ENCODE data around the gene TENT5C.

DNA sequence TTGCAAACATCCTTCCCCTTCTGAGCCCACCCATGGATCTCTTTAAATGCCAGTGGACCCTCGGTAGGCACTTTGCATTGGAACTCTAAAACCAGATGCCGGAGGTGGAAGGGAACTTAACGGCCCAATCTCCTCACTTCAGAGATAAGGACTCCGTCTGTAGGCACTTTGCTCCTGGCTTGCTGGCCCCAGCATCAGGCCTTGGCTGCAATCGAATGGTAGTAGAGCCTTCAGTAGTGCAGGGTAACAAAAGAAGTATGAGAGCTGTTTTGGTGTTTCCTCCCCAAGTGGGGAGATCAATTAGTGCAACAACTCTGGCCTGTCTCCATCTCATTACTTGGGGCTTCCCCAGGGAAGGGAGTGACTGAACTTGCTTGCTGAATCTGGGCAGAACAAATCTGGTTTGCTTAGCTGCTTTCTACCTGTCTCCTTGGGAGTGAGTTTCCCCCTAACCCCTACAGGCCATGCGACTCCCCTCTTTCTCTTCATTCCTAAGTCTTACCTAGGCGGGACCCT lies 70.8 kb downstream of the TENT5C start:
- TF ChIP-seq, protein P1, sequence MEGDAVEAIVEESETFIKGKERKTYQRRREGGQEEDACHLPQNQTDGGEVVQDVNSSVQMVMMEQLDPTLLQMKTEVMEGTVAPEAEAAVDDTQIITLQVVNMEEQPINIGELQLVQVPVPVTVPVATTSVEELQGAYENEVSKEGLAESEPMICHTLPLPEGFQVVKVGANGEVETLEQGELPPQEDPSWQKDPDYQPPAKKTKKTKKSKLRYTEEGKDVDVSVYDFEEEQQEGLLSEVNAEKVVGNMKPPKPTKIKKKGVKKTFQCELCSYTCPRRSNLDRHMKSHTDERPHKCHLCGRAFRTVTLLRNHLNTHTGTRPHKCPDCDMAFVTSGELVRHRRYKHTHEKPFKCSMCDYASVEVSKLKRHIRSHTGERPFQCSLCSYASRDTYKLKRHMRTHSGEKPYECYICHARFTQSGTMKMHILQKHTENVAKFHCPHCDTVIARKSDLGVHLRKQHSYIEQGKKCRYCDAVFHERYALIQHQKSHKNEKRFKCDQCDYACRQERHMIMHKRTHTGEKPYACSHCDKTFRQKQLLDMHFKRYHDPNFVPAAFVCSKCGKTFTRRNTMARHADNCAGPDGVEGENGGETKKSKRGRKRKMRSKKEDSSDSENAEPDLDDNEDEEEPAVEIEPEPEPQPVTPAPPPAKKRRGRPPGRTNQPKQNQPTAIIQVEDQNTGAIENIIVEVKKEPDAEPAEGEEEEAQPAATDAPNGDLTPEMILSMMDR (IDR thresholded peaks at IDR 0.05) = no peak
- no peak for TF ChIP-seq POLR2A (IDR thresholded peaks at IDR 0.05)
